ENCODE results near the gene RNF138.
"Not testable (repeated sequence)": the region's sequence is repeated elsewhere in the genome, so short reads cannot be mapped to it uniquely, and the experiment has no call there.

Gene RNF138

GRCh38 chr18:32086881-32087280 lies 4.8 kb upstream of the RNF138 start:
- H3K4me3 ChIP-seq (ENCODE audit: low read depth, low read length) = no peak overlapping the region
- DNase-seq (ENCODE audit: low read depth) = no peak
- TF ChIP-seq CTCF (IDR thresholded peaks at IDR 0.05; ENCODE audit: control insufficient read depth, extremely low read depth, insufficient read depth) = no peak

- H3K4me3 ChIP-seq (ENCODE audit: low read depth, low read length); DNase-seq (ENCODE audit: low read depth): not testable (repeated sequence)
Measured at GRCh38 chr18:32090831-32091230, 843 bp upstream of the RNF138 start.

GRCh38 chr18:32091325-32091723 lies 350 bp upstream of the RNF138 start:
- TF ChIP-seq CTCF (IDR thresholded peaks at IDR 0.05; ENCODE audit: control insufficient read depth, extremely low read depth, insufficient read depth) = no peak
- DNase-seq (ENCODE audit: low read depth) = no peak
- peak overlapping the region; percentile 83 for H3K4me3 ChIP-seq (ENCODE audit: low read depth, low read length)

GRCh38 chr18:32092422-32093101 lies 888 bp downstream of the RNF138 start:
- TF ChIP-seq CTCF (IDR thresholded peaks at IDR 0.05; ENCODE audit: control insufficient read depth, extremely low read depth, insufficient read depth) = no peak
- peak; percentile 84 for DNase-seq (ENCODE audit: low read depth)
- peak overlapping the region; percentile 83 for H3K4me3 ChIP-seq (ENCODE audit: low read depth, low read length)

GRCh38 chr18:32093102-32093511 lies 1.4 kb downstream of the RNF138 start:
- TF ChIP-seq CTCF (IDR thresholded peaks at IDR 0.05; ENCODE audit: control insufficient read depth, extremely low read depth, insufficient read depth) = no peak
- peak overlapping the region; percentile 83 for H3K4me3 ChIP-seq (ENCODE audit: low read depth, low read length)
- DNase-seq (ENCODE audit: low read depth) = no peak

- H3K4me3 ChIP-seq (ENCODE audit: low read depth, low read length) = peak overlapping the region; percentile 83
- DNase-seq (ENCODE audit: low read depth) = no peak
- TF ChIP-seq CTCF (IDR thresholded peaks at IDR 0.05; ENCODE audit: control insufficient read depth, extremely low read depth, insufficient read depth) = no peak
Measured at GRCh38 chr18:32093523-32093922, 1.8 kb downstream of the RNF138 start.

GRCh38 chr18:32095192-32095899 lies 3.7 kb downstream of the RNF138 start:
- no peak for DNase-seq (ENCODE audit: low read depth)
- TF ChIP-seq CTCF (IDR thresholded peaks at IDR 0.05; ENCODE audit: control insufficient read depth, extremely low read depth, insufficient read depth) = no peak
- no peak overlapping the region for H3K4me3 ChIP-seq (ENCODE audit: low read depth, low read length)

All from LNCaP clone FGC (cell line).